Neutrophil (primary cell): ENCODE measurements around the gene SUSD3.
A peak's percentile ranks its signal among the peaks of the same experiment; 100 is the strongest.

Experiments
- H3K27ac ChIP-seq: fragments of 200-600 bp; sonication (generic); 2 replicates; pipeline ENCODE4 v1.5.1; 2016; ENCODE audit warnings: mild to moderate bottlenecking, moderate library complexity
- H3K27me3 ChIP-seq: fragments of 200-600 bp; sonication (generic); 2 replicates; pipeline ENCODE4 v1.6.0; 2016; ENCODE audit warnings: mild to moderate bottlenecking
- H3K36me3 ChIP-seq: fragments of 200-600 bp; sonication (generic); 2 replicates; pipeline ENCODE4 v1.5.1; 2017
- H3K4me1 ChIP-seq, 2 experiments: fragments of 200-600 bp in 1 of 2; sonication (generic) in 1 of 2; 1 replicate in 1 of 2; 2 replicates in 1 of 2; pipeline versions ENCODE4 v1.5.1 to v1.6.1; 2013 to 2016; ENCODE audit warnings: low read depth in 1 of 2, low read length in 1 of 2, mild to moderate bottlenecking in 1 of 2, moderate library complexity in 1 of 2; ENCODE audit not compliant: control insufficient read depth in 1 of 2, insufficient read depth in 1 of 2
- H3K4me3 ChIP-seq, 2 experiments: fragments of 200-600 bp in 1 of 2; sonication (generic) in 1 of 2; 1 replicate in 1 of 2; 2 replicates in 1 of 2; pipeline ENCODE4 v1.5.1; 2013 to 2016; ENCODE audit warnings: low read depth in 1 of 2, low read length in 1 of 2, mild to moderate bottlenecking in 1 of 2, moderate library complexity in 1 of 2
- H3K9me3 ChIP-seq: fragments of 200-600 bp; sonication (generic); 2 replicates; pipeline ENCODE4 v1.5.1; 2016
- CTCF ChIP-seq: fragments of 200-600 bp; sonication (generic); IDR thresholded peaks from 2 replicates; pipeline ENCODE4 v1.5.1; 2016; ENCODE audit warnings: antibody characterized with exemption

Gene SUSD3

GRCh38 chr9:93030642-93031628, 27.6 kb upstream of the SUSD3 start:
- TF ChIP-seq CTCF, result no peak
- H3K27ac ChIP-seq, result peak overlapping the region; percentile 95
- peaks cover 92% of the 10 kb centered on the region for H3K36me3 ChIP-seq
- H3K27me3 ChIP-seq, result no peaks in the 10 kb centered on the region
- H3K4me3 ChIP-seq, result peak overlapping the region in 1 of 2 experiments; percentile 24
- H3K4me1 ChIP-seq, result peaks cover 100% of the 10 kb centered on the region in 2 experiments
- no peaks in the 10 kb centered on the region for H3K9me3 ChIP-seq

- no peak for TF ChIP-seq CTCF
- Histone ChIP-seq H3K9me3 (no peaks in the 10 kb centered on the region), H3K27ac (peak overlapping the region; percentile 95), H3K4me1 (peaks cover 100% of the 10 kb centered on the region in 2 experiments), H3K4me3 (peak overlapping the region in 1 of 2 experiments; percentile 24), H3K36me3 (peaks cover 92% of the 10 kb centered on the region), H3K27me3 (no peaks in the 10 kb centered on the region)
Measured at GRCh38 chr9:93031629-93032430, 26.7 kb upstream of the SUSD3 start.

- Histone ChIP-seq H3K4me3 (peak overlapping the region in 1 of 2 experiments; percentile 24), H3K36me3 (peaks cover 94% of the 10 kb centered on the region), H3K27me3 (no peaks in the 10 kb centered on the region), H3K4me1 (peaks cover 100% of the 10 kb centered on the region in 2 experiments), H3K27ac (peak overlapping the region; percentile 95), H3K9me3 (no peaks in the 10 kb centered on the region)
- TF ChIP-seq CTCF, result no peak
Measured at GRCh38 chr9:93032545-93032944, 26.0 kb upstream of the SUSD3 start.

- Histone ChIP-seq H3K36me3 (peaks cover 92% of the 10 kb centered on the region), H3K4me1 (peaks cover 100% of the 10 kb centered on the region in 2 experiments)
Measured at GRCh38 chr9:93033531-93033930, 25.0 kb upstream of the SUSD3 start.

More at GRCh38 chr9:93033531-93033930, 25.0 kb upstream of the SUSD3 start:
- TF ChIP-seq CTCF, result no peak
- Histone ChIP-seq H3K27ac (peak overlapping the region; percentile 95), H3K4me3 (peak overlapping the region in 1 of 2 experiments; percentile 24), H3K27me3 (no peaks in the 10 kb centered on the region), H3K9me3 (no peaks in the 10 kb centered on the region)
